DMS53 treated with DMSO at 0.1 percent for 48 hours (cell line): Measurements from ENCODE around the gene VPS54.

ENCODE experiments used
- DNase-seq: peaks from one replicate; lab custom pipeline; 2025; ENCODE audit not compliant: unreplicated experiment; lab: John Stamatoyannopoulos, UW

The VPS54 gene

GRCh38 chr2:63903003-63903402 is 116.2 kb downstream of the VPS54 start:
- DNase-seq = no peak

DNA sequence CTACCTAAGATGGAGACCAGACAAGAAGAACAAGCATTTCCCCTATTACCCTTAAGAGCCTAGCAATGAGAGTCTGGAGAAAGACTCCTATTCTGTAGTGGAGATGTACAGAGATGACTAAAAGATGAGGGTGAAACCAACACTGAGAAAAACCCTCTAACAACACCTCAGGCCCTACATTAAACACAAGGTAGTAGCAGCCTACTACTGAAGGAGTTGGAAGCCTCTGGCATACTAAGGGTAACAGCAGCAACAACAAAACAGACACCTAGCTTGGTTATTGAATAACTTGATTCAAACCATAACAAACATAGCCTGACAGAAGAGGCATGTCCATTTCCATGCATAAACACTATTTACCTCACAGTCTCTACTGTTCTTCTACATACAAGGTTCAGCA is 117.1 kb downstream of the VPS54 start:
- DNase-seq = no peak

GRCh38 chr2:63899639-63900038 is 119.6 kb downstream of the VPS54 start:
- no peak for DNase-seq

- no peak for DNase-seq
Observed at GRCh38 chr2:63898839-63899238, 120.4 kb downstream of the VPS54 start.

DNA sequence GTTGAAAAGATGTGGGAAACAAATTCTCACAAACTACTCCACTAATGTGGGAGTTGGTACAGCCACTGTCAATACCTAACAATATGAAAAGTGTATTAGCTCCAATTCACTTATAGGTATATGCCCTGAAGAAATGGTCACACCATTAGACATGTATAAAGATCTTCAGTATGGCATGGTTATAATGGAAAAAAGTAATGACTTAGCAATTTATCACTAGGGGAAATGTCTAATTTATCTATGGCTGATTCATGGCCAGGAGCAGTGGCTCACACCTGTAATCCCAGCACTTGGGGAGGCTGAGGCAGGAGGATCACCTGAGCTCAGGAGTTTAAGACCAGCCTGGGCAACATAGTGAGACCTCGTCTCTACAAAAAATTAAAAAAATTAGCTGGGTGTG is 125.1 kb downstream of the VPS54 start:
- DNase-seq = no peak

GRCh38 chr2:63893163-63893562 is 126.1 kb downstream of the VPS54 start:
- no peak for DNase-seq

DNA sequence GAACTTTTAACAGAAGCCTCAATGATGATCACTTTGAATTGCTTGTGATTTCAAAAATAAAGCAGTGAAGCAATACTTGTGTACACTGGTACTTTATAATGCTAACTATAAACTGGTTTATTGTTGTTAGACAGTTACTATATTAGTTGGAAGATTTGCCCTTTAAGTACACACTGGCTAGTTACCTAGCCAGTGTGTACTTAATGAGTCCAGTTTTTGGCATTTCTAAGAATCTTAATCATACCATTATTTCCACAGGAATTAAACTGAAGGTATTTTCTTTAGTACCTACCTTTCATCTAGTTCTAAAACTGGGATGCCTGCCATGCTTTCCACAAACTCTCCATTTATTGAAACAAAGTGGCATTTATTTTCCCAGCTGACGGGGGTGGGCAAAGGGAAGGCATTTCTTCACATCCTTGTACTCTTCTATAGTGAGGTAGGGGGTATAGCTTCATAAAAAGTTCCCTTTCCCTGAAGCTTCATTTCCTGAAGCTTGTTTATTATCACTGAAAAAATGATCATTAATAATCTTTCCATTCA is 127.7 kb downstream of the VPS54 start:
- no peak for DNase-seq

- no peak for DNase-seq
Observed at GRCh38 chr2:63890678-63891077, 128.6 kb downstream of the VPS54 start.

DNA sequence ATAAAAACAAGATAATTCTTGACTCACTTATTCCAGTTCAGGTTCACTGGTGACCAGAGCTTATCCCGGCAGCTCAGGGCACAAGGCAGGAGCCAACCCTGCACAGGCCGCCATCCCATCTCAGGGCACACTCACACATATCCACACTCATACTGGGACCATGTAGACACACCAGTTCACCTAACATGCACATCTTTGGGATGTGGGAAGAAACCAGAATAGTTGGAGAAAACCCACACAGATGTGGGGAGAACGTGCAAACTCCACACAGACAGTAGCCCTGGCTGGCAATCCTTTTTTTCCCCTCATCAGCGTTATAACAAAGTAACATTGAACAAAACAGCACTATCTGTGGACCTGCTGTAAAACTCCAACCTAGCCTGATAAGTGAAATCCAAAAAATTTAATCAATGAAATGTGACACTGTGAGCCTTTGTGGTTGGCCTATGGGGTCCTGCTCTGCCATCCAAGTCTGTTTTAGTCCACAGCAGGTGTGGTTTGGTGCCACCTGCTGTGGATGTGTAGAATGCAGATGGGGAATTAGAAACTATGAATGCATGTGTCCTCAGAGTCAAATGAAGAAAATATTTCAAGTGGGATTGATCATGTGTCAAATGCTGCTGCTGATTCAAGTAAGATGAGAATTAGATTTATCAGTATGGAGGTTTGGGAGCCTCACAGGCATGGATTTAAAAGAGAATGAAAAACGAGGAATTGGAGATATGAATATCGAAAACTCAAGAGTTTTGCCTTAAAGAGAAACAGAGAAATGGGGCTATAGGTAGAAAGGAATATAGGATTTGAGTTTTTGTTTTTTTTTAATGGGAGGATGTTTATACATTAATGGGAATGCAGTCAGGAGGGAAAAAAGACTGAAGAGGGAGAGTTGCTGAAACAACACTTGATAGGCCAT is 130.5 kb downstream of the VPS54 start:
- peak; percentile 23 for DNase-seq

DNA sequence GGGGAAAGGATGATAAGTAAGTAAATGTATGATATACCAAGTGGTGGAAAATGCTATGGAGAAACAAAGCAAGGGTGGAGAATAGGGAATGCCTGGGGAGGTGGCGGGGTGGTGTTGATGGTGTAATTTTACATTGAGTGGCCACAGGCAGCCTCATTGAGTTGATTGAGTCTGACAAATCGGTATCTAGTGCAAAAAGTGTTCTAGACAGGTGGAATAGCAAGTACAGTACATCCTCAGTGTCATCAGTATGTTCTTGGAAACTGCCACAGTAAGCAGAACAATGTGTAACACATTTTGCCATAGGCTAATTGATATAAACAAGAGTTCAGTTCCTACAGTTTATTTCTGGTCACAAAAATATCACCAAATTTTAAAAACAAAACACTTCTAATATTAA is 131.2 kb downstream of the VPS54 start:
- no peak for DNase-seq

GRCh38 chr2:63886445-63886844 is 132.8 kb downstream of the VPS54 start:
- no peak for DNase-seq

GRCh38 chr2:63882395-63883105 is 136.7 kb downstream of the VPS54 start:
- DNase-seq = no peak

DNA sequence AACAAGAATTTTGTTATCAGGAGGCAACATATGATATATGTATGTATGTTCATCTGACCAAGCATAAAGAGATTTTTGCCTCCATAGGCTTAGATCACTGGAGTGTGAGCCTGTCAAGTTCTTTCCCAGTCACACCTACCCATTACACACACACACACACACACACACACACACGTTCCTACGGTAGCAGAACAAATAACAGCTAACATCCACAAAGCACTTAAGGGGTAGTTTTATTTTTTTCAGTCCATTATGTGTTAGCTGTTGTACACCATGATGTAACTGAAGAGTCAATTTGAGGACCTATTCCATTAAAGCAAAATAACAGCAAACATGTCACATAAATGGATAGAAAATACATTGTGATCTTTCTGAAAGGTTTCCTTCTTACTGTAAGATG is 138.0 kb downstream of the VPS54 start:
- no peak for DNase-seq

- DNase-seq = no peak
Observed at GRCh38 chr2:63880625-63881024, 138.6 kb downstream of the VPS54 start.

GRCh38 chr2:63879876-63880433 is 139.3 kb downstream of the VPS54 start:
- DNase-seq = no peak

DNA sequence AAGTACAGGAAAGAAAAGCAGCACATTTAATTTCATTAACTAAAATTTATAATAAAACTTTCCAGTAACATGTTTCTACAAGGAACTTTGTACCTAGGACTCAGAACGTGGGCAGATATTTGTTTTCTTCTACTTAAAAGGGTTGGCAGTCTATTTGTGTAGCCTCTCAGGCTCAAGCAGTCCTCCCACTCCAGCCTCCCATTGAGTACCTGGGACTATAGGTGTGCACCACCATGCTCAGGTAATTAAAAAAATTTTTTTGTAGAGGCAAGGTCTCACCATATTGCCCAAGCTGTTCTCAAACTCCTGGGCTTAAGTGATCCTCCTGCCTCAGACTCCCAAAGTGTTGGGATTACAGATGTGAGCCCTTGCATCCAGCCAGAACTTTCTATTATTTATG is 140.7 kb downstream of the VPS54 start:
- DNase-seq = no peak

DNA sequence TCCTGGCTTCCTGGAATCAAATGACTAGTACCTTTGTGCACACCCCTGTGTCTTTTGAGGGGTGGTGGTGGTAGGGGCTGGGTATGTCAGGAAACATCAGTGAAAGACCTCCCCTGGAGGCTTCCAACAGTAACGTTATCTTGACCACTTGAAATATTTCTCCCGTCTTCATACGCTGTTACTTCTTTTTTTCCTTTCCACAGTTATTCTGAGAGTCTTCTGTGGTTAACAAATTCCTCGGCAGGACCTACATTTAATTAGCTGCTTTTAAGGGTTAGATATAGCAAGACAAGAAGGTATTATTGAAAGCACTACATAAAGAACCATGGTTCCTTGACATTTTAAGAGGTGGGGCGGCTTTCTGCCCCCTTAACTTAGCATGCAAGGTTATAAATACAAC is 142.9 kb downstream of the VPS54 start:
- DNase-seq = no peak

GRCh38 chr2:63875559-63876245 is 143.5 kb downstream of the VPS54 start:
- DNase-seq = no peak

DNA sequence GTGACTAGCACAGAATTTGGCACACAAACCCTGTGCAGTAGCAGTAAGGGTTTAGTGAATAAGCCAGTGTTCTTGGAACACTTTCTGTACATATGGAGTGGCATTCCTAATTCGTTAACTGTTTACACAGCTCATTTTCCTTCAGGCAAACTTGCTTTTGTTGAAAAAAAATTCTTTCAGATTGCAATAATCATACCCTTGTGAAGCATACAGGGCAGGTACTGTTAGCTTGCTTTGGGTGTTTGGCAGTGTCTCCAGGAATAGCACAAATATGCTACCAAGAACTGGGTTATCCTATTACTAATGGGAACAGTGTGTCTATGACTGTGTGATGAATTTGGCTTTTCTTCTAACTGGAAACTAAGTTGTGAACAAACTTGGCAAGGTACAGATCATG is 144.1 kb downstream of the VPS54 start:
- DNase-seq = no peak

- DNase-seq = no peak
Observed at GRCh38 chr2:63874204-63875130, 144.8 kb downstream of the VPS54 start.
